ENCODE results near the gene ARHGAP31. TPM values are rescaled to one million over a fixed set of nuclear protein-coding genes. Genes with fewer than 3 reads are reported as not detected.

ARHGAP31 gene
- total RNA-seq, 1 donor from 2014 or later = 48.1 TPM

- Histone ChIP-seq H4K20me1 (ENCODE audit: insufficient read depth, low read length) (peaks cover 63% of the 10 kb centered on the region), H3K27ac (ENCODE audit: low read depth, low read length) (no peak overlapping the region), H3K4me2 (ENCODE audit: low read length) (peak overlapping the region; percentile 4), H3K4me3 (ENCODE audit: insufficient read depth, low read depth, low read length) (no peak overlapping the region), H3K36me3 (ENCODE audit: insufficient read depth, low read length) (peaks cover 3% of the 10 kb centered on the region), H3K27me3 (ENCODE audit: insufficient read depth, low read length) (no peaks in the 10 kb centered on the region), H2AFZ (ENCODE audit: low read depth, low read length) (no peak overlapping the region), H3K4me1 (ENCODE audit: insufficient read depth, low read length) (peaks cover 14% of the 10 kb centered on the region), H3K9ac (ENCODE audit: low read length) (no peak overlapping the region), H3K79me2 (ENCODE audit: insufficient read depth, low read length) (peaks cover 68% of the 10 kb centered on the region), H3K9me3 (ENCODE audit: insufficient read depth, low read depth, low read length) (no peaks in the 10 kb centered on the region)
- Mint-ChIP-seq H3K36me3 (ENCODE audit: low read depth, unreplicated experiment) (peaks cover 4% of the 10 kb centered on the region), H3K4me1 (ENCODE audit: low read depth, unreplicated experiment) (peaks cover 43% of the 10 kb centered on the region), H3K4me3 (ENCODE audit: unreplicated experiment) (peak overlapping the region; percentile 8), H3K27ac (ENCODE audit: unreplicated experiment) (no peak overlapping the region), H3K9me3 (ENCODE audit: unreplicated experiment) (no peaks in the 10 kb centered on the region), H3K27me3 (ENCODE audit: low read depth, unreplicated experiment) (no peaks in the 10 kb centered on the region)
- TF ChIP-seq CTCF (IDR thresholded peaks at IDR 0.05; ENCODE audit: insufficient read depth, low read depth, low read length) (no peak), EZH2 (IDR thresholded peaks at IDR 0.05; ENCODE audit: insufficient read depth, low read length) (no peak)
- no peak for DNase-seq (ENCODE audit: low read depth)
- no peak for FAIRE-seq
Measured at GRCh38 chr3:119357190-119357589, 63.0 kb downstream of the ARHGAP31 start.

GRCh38 chr3:119359476-119360326 is 65.5 kb downstream of the ARHGAP31 start:
- Histone ChIP-seq H3K36me3 (ENCODE audit: insufficient read depth, low read length) (peaks cover 3% of the 10 kb centered on the region), H3K4me1 (ENCODE audit: insufficient read depth, low read length) (peaks cover 3% of the 10 kb centered on the region), H3K79me2 (ENCODE audit: insufficient read depth, low read length) (peaks cover 76% of the 10 kb centered on the region), H3K9me3 (ENCODE audit: insufficient read depth, low read depth, low read length) (no peaks in the 10 kb centered on the region), H3K4me2 (ENCODE audit: low read length) (no peak overlapping the region), H3K4me3 (ENCODE audit: insufficient read depth, low read depth, low read length) (no peak overlapping the region), H3K9ac (ENCODE audit: low read length) (no peak overlapping the region), H4K20me1 (ENCODE audit: insufficient read depth, low read length) (peaks cover 61% of the 10 kb centered on the region), H3K27me3 (ENCODE audit: insufficient read depth, low read length) (no peaks in the 10 kb centered on the region), H2AFZ (ENCODE audit: low read depth, low read length) (no peak overlapping the region), H3K27ac (ENCODE audit: low read depth, low read length) (no peak overlapping the region)
- Mint-ChIP-seq H3K27me3 (ENCODE audit: low read depth, unreplicated experiment) (no peaks in the 10 kb centered on the region), H3K4me1 (ENCODE audit: low read depth, unreplicated experiment) (peaks cover 30% of the 10 kb centered on the region), H3K27ac (ENCODE audit: unreplicated experiment) (peak overlapping the region; percentile 83), H3K36me3 (ENCODE audit: low read depth, unreplicated experiment) (peaks cover 1% of the 10 kb centered on the region), H3K9me3 (ENCODE audit: unreplicated experiment) (no peaks in the 10 kb centered on the region), H3K4me3 (ENCODE audit: unreplicated experiment) (no peak overlapping the region)
- DNase-seq (ENCODE audit: low read depth) (no peak), FAIRE-seq (no peak)
- no peak for TF ChIP-seq EZH2 (IDR thresholded peaks at IDR 0.05; ENCODE audit: insufficient read depth, low read length)
- TF ChIP-seq CTCF (IDR thresholded peaks at IDR 0.05; ENCODE audit: insufficient read depth, low read depth, low read length) = no peak
